NCI-H2171 treated with DMSO at 0.1 percent for 48 hours (cell line): ENCODE data around the gene ABR.
"Not testable (repeated sequence)": the region's sequence is repeated elsewhere in the genome, so short reads cannot be mapped to it uniquely, and the experiment has no call there.

Experiments used
- DNase-seq: peaks from one replicate; lab custom pipeline; 2025; lab: John Stamatoyannopoulos, UW

ABR gene

DNA sequence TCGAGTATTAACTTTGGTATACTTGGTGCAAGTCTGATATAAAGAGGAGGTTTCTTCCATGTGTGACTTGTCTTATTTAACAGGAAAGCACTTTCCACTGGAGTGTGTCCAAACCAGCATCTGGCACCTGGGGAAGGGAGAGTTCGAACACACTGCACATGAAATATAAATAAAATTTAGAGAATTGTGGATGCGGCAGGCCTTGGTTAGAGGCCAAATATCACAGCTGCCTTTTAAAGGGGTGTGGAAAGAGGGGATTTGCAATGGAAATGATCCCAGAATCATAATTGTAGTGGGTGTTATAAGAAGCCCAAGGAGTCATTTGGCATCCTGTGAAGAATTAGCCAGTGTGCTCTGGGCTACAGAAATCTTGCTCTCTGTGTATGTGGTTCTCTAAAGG is 195.9 kb downstream of the ABR start:
- peak; percentile 31 for DNase-seq

DNA sequence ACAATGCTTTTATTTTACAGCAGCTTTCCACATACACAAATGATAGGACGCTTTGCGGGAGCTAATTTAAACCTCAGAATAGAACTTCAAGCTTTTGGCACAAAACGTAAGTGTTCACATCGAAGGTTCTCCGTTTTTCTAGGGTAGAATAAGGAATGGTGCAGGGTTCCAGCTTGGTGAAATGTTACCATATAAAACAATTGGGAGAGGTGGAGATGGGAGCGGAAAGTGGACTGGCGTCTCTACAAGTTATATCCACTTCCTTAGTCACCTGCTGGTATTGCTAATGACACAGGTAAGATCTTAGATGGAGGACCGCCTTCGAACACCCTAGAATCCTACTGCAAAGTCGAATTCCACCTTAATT is 198.5 kb downstream of the ABR start:
- DNase-seq: no peak

DNA sequence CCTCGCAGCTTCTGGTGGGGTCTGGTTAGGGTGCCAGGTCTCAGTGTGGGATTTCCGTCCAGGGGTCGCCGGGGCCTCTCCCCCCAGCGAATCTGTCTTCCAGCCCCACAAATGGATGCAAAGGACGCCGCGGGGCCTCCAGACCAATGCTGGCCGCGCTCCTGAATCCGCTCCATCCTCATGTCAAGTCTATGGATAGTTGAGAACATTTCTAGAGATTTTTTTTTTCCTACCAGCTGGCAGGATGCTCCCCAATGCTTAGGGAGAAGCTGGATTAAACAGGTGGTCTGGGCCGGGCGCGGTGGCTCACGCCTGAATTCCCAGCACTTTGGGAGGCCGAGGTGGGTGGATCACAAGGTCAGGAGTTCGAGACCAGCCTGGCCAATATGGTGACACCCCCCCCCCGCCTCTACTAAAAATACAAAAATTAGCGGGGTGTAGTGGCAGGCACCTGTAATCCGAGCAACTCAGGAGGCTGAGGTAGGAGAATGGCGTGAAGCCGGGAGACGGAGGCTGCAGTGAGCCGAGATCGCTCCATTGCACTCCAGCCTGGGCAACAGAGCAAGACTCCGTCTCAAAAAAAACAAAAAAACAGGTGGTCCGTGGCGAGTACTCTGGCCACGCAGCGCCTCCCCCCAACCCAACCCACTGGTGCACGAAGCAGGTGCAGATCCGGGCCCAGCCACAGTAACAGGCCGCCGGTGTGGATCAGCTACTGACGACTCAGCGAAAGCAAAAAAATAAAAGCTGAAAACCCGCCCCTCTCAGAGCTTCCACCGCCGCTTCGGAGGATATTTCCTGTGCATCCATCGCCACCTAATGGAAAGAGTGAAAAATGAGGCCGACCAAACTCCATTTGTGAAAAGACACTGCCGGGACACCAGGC is 199.1 kb downstream of the ABR start:
- DNase-seq: peak; percentile 88

DNA sequence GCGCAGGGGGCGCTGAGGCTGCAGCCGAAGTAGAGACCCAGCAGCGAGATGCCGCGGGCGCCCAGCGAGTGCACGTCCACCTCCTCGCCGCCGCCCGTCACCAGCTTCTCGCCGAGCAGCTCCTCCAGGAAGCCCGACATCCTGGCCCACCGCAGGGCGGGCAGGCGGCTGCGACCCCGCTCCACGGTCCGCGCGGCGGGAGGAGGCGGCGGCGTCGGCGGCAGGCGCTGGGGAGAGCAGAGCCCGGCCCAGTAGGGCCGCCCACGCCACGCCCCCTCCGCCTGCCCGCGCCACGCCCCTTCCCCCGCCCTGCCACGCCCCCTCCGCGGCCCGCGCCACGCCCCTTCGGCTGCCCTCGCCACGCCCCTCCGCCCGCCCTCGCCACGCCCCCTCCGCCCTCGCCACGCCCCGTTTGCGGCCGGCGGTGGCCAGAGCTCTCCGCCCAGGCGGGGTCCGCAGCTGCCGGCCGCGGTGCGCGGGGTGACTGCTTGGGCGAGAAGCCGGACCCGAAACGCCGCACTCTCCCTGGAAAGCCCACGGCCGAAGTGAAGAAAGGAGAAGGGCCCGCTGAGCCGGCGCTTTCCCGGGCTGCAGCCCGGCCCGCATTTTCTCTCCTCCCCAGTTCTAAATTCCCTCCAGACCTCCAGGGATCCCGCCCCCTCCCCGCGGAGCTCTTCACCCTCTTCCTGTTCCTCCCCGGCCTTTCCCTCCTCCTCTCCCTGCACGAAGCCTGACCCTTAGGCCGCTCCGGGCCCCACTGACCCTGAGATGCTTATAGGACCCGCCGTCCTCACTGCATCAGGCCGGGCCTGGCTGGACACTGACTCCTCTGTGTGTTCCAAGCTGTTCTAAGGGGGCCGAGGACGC is 200.0 kb downstream of the ABR start, which contains the start of gene NXN:
NXN (minus strand) TSS at position 238 of the 867 bp plus-strand sequence.
- DNase-seq: peak; percentile 77

DNA sequence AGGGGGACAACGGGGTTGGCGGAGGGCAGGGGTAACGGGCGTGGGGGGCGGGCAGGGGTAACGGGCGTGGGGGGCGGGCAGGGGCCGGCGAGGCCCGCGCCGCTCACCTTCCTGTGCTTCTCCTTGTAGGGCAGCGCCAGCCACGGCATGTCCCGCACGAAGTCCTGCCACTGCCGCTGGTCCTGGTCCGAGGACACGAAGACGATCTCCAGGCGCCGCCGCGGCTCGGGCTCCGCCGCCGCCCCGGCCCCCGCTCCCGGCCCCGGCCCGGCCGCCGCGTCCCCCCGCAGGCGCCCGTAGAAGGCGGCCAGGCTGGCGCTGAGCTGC is 200.6 kb downstream of the ABR start:
- no peak for DNase-seq

DNA sequence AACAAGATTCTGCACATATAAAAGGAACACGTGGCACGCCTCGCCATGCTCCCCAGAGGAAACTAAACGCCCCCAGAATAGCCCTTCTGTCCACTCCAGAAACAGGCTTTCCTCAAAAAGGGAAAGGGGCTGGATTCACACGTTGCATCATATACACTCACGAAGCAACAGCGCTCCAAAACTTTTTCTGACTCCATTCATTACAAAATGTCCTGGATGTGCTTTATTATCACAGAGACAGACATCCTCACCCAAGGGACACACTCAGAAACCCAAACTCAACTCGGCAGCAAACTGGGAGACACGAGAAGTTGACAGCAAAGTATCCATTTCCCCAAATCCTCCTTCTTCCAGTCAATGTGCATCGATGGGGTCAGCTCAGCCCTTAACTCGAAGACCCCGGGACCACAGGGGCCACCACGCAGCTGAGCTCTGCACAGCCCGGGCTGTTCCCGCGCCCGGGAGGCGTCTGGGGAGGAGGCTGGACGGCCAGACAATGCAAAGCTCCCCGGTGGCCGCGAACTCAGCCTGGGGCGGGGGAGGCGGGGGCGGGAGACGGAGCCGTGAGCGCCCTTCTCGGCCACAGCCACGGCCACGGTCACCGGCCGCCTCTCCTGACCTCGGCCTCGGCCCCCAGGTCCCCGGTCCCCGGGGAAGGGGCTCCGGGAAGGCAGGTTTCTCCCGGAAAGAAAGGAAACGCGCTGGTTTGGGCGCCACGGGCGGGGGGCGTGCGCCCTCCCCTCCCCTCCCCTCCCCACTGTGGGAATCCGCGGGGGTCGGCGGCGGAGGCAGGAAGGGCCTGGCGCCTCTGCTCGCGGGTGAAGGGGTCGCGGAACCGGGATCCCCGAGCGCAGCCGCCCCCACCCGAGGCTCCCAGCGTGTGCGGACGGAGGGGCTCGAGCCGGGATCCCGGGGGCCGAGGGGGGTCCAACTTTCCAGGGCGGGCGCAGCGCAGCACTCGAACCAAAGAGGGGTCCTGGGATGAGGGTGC is 201.4 kb downstream of the ABR start:
- DNase-seq: no peak

DNA sequence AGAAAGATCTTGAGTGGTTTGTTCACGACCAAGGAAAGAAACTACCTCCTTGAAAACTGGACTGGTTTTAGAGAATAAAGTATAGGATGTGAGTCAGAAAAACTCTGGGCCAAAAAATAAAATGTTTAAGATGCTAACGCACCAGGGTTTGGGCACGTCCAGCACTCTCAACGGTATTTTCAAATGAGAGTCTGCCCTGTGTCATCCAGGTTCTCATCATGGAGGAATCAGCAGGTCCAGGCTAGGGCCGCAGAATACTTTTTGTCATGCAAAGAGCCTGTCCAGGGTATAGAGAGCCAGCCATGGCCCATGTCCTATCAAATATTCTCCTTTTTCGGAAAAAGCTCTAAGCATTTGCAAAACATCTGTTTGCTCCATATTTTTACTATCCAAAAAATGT is 202.6 kb downstream of the ABR start:
- DNase-seq: no peak

DNA sequence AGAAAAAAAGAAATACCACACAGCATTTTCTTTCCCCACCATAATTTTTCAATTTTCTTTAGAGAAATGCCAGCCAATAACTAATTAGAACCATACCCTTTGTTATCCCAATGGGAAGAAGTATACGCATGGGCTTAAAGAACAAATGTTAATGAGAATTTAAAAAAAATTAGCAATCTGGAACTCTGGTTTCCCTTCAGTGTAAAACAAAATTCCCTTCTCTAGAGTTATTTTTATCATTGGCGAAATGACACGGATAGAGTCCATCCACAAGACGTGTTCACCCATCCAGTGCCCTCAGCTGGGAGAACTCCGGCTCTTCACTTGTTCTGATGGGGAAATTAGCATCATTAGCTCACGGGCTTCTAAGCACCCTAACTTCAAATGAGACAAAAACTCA is 203.5 kb downstream of the ABR start:
- DNase-seq: no peak

DNA sequence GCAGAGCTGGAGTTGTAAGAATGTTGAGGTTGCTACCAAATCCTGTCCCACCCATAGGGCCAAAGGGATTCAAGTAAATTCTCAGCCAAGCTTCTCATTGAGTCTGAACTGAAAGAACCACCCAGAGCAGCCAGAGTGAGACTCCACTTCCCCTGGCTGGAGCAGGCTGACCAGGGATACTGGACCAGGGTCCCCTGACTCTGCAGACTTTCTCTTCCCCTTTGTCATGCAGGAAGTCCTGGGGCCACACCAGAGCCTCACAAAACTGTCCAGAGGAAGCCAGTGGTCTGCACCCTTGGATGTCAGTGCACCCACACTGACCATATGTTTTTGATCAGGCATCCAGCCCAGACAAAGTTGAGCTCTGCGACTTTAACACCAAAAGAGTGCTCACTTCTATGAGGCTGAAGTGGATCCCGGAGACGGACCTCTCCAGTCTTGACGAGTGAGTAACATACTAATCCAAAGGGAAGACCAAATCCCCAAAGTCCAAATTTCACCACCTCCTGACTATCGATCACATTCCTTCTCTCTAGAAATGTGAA is 204.3 kb downstream of the ABR start:
- no peak for DNase-seq

DNA sequence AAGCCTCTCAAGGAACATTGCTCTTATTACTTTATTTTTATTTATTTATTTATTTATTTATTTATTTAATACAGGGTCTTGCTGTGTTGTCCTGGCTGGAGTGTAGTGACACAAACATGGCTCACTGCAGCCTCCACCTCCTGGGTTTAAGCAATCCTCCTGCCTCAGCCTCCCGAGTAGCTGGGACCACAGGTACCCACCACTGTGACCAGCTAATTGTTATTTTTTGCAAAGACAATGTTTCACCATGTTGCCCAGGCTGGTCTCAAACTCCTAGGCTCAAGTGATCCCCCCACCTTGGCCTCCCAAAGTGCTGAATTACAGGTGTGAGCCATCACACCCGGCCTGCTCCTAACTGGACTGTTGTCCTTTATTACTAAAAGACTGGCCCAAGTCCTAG is 205.0 kb downstream of the ABR start:
- not testable (repeated sequence) for DNase-seq

DNA sequence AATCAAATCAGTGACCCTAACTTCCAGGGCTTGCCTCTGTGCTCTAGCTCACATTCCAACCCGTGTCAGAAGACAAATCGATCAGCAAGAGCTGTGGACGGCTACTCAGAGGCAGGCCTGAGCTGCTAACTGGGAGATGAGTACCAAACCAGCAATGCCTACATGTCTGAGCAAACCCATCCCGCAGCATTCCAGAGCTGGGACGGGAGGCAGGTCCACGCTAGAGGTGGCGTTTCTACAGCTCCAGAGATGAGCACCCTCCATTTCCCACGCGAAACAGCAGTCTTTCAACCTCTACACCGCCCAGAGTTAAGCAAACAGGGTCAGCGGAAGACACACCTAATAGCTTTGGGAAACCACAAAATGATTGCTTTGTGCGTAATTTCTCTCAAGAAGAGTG is 206.7 kb downstream of the ABR start:
- DNase-seq: no peak

DNA sequence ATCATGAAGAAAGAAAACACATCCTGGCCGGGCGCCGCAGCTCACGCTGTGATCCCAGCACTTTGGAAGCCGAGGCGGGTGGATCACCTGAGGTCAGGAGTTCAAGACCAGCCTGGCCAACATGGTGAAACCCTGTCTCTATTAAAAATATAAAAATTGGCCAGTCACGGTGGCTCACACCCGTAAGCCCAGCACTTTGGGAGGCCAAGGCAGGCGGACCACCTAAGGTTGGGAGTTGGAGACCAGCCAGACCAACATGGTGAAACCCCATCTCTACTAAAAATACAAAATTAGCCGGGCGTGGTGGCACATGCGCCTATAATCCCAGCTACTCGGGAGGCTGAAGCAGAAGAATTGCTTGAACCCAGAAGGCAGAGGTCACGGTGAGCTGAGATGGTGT is 207.9 kb downstream of the ABR start:
- DNase-seq: not testable (repeated sequence)

DNA sequence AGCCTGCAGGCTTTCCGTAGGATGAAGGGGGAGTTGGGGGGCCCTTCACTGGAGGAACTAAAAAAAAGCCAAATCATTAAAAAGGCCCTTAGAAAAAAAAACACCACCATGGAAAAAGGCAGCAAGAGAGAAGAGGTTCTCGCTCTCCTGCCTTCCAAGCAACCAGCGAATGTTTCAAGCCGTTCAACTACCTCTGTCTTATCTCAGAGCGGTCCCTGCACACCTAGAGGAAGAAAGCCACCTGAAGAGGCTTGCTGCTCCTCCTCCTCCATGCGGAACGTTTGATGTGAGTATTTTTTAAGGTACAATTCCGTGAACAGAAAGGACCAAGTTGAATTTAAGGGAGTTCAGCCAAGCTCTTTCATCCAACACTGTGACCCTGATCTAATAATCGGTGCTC is 209.4 kb downstream of the ABR start:
- no peak for DNase-seq

DNA sequence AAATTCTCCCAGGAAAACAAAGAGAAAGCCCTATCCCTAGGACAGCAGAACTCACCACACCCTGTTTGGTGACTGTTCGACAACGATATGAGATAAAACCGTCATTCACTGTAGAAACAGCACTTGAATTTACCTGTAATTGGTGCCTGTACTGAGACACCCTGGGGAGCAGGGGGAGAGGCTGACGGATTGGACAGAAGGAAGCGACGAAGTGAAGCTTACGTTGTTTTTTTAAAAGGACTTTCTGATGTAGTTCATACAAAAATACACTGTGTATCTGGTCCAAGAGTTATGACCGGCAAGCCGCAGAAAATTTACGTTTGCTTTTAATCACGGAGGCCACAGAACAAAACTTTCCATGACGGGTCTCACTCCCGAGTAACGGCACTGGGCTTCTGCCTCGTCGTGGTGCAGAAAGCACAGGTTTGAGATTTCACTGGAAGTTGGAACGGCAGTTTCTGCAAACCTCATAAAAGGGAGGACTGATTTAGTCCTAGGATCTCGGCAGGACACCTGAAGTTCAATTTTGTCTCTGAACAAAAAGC is 209.9 kb downstream of the ABR start:
- DNase-seq: no peak

DNA sequence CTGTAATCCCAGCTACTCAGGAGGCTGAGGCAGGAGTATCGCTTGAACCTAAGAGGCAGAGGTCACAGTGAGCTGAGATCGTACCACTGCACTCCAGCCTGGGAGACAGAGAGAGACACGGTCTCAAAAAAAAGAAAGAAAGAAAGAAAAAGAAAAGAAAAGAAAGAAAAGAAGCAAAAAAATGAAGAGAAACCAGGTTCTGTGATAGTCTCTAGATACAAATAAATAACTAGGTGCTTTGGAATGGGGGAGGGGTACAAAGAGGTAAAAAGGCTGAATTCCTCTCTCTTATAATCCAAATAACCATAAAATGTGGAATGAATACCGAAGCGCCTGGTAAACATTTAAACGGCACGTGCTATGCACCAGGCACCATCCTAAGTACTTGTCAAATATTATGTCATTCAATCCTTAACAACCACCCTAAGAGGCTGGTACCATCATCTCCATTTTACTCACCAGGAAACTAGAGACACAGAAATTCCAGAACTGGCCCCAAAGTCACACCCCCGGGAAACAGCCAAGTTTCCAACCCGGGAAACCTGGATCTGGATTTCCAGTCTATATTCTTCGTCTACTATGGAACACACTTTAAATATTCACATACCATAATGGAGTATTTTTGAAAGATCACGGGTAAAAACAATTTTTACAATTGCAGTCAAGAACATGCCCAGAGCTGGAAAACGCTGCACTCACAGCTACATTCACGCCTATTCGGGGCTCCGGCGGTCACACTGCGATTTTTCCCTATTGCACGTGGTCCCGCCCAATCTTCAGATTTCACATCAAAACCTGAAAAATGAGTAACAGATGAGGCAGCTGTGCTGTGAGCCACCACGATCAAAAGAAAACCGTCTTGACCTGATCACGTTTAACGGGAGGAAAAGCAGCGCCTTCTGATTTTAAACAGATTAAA is 210.7 kb downstream of the ABR start:
- DNase-seq: no peak

DNA sequence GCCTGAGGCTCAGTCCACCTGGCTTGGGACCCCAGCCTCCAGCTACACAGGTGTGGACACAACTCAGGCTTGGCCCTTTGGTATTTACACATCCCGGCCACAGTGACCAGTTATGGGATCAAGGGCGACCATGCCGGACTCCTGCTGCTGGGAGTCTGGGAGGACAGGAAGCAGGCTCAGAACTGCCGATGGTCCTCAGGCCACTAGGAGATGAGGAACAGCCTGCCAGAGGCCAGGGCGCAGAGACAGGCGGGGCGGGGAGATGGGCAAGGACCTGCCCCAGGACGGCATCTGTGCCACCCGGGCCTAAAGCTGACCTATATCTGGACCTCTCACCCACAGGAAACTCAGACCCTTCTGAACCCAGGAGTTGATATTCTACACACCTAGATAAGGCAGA is 212.7 kb downstream of the ABR start:
- DNase-seq: no peak

DNA sequence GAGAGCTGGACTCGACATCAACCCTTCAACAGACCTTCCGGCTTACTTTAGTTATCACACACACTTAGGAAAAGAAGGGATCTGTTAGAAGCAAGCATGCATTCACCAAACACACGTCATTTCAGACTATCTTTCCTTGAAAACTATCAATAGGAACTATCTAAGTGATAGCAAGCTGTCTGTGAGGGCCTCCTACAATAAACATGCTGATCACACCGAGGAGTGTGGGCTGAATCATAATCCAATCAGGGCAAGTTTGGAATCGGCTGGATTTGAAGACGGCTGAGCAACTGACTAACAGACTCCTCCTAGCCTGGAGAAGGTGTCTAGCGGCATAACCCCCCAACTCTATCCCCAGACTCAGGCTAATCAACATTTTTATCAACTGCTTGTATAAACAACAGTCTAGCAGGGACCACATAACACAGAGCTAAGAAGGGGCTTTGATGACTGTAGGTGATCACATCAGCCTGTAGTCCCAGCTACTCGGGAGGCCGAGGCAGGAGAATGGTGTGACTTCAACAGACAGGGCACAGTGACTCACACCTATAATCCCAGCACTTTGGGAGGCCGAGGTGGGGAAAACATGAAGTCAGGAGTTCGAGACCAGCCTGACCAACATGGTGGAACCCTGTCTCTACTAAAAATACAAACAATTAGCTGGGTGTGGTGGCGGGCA is 214.3 kb downstream of the ABR start:
- no peak for DNase-seq

DNA sequence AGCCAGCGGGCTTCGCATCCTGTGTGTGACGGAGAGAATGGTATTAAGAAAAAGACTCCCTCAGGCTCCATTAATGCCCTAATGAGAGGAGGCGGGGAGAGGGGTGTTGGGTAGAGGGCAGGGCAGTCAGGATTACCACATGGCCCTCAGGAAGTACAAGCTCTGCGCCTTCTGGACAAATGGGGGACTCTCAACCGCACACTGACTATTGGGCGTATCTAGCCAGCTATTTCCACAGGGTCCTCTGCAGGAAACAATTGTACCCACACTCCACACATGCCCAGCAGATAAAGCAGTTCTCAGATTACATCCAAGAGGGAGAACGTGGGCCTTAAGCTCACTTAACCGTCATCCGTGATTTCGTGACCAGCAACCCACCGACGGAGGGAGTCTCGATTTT is 214.9 kb downstream of the ABR start:
- no peak for DNase-seq

DNA sequence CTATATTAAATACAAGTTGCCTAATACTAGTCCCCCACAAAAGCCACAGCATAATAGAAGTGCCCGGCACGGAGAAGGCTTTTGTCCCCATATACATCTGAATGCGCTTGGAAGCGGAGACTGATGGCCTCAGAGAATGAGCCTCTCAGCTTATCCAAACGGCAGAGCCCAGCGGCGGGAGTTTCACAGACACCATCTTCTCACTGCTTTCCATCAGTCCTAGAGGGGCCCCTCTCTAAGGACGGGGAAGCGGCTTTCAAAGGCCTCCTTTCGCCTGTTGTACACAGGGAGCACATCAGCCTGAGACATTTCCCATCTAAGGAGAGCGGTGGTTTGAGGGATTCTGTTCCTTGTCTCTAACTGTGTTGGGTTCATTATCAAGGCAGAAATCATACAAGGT is 217.1 kb downstream of the ABR start:
- no peak for DNase-seq

DNA sequence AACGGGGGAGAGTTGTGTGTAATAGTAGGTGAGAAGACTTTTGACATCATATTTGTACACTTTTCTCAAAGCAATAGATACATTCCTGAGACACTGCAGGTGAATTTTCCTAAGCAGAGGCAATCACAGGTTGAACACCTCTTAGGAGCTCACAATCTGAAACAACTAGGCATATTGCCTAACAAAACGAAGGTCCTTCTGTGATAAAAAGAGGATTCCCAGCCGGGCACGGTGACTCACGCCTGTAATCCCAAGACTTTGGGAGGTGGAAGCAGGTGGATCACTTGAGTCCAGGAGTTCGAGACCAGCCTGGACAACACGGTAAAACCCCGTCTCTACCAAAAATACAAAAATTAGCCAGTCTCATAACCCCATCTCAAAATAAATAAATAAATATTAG is 217.6 kb downstream of the ABR start:
- no peak for DNase-seq
